Inflammatory macrophage (primary cell): Measurements from ENCODE around the gene HCN4.

Experiments used
- DNase-seq, 2 donors: peaks; one replicate each; pipeline ENCODE4 v3.0.0-alpha.2; 2020 to 2022
- total RNA-seq, 18 experiments: gene quantifications; one replicate each; lab custom pipeline; 2026; ENCODE audit warnings: mixed read lengths in 6 of 18, inconsistent platforms in 2 of 18; lab: John Stamatoyannopoulos, UW

HCN4 gene
- total RNA-seq = 0 to 0.09 (median 0) reads per million in 18 experiments

DNA sequence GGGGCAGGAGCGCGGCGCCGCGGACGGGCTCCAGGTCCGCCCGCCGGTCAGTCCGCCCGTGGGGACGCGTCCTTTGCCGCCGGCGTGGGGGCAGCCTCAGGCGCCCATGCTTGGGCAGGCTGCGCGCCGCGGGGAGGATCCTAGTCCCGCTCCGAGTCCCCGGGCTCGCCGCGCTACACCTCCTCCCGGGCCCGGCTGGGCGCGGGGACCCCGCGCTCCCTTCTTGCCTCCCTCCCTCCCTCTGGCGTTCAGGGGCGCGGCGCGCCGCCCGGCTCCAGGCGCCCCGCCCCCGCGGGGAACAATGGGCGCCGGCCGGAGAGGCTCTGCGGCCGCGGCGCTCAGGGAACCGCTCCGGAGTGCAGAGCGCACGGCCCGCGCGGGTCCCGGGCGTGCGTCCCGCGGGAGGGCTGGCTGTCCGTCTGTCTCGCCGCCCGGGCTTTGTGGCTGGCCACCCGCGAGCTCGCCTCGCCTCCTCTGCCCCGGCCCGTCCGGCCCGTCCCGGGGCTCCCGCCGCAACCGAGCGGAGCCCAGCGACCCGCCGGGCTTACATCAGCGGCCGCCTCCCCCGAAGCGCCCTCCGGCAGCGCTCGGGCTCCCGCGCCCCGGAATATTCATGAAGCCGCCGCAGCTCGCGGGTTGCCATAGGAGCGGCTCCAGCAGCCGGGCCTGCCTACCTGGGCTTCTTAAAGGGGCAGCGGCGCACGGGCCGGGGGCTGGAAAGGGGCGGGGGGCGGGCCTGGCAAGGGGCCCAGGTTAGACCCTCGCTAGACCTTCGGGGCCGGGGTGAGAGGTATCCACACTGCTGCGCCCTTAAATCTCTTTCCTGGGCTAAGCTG is at the start of gene HCN4:
TSS of gene HCN4 (minus strand) at position 658 of the 836 bp plus-strand sequence. CDS start 688 bp downstream, outside the sequence.
- no peak for DNase-seq

DNA sequence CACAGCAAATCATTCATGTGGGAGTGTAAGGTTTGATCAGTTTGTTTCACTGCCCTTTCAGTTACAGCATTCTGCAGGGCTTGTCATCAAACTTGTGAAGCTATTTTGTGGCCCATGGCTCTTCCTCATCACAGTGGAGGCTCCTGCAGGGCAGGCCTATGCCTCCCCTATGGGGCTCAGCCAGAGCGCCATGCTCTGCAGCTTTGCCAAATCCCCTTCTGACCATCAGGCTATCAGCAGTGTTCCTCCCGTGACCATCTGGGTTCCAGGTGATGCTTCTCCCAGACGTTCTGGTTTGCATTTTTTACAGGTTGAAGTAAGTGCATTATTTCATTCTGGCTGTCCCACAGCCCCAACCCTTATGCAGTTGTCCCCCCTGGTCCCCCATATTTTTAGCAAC is 46.1 kb upstream of the HCN4 start:
- no peak for DNase-seq

DNA sequence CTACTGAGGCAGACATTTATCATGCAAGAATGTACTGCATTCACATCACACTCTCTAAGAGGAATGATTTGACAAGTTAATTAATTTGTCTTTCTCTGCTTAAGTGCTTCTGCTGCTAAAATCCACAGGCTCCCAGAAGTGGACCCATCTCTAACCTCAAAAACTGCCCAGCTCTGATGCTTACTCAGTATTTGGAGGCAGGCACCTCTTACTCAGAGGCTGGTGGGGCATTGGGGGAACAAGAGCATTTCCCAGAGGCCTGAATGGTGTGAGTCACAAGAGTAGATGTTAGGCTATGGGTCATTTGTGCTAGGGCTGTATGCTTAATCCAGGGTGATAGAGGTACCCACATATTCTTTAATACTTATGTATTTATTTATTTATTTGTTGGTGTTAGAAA is 34.4 kb upstream of the HCN4 start:
- no peak for DNase-seq

DNA sequence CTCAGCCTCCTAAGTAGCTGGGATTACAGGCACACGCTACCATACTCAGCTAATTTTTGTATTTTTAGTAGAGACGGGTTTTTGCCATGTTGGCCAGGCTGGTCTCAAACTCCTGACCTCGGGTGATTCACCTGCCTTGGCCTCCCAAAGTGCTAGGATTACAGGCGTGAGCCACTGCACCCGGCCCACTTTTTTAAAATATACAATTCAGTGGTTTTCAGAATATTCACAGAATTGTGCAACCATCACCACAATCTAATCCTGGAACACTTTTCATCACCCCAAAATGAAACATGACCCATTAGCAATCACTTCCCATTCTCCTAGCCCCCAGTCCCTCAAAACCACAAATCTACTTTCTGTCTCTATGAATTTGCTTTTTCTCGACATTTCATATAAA is 31.5 kb upstream of the HCN4 start:
- DNase-seq = peak; percentile 29

DNA sequence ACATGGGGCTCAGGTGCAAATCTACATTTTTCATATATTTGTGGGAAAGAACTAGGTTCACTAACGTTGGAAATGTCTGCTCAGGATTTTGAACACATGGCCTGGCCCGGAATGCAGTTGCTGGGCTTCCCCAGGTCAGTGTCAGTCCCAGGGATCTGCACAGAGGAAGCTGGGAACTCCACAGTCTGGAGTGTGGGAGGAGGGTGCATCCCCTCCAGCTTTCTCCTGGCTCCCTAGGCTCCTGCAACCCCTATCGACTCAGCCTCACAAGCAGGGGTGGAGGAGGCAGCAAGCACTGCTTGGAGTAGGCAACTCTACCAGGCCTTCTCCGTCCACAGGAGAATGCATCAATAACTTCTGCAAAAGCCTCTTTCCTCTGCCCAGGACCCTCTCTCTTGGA is 30.1 kb upstream of the HCN4 start:
- peak in 1 of 2 donors; percentile 4 for DNase-seq

DNA sequence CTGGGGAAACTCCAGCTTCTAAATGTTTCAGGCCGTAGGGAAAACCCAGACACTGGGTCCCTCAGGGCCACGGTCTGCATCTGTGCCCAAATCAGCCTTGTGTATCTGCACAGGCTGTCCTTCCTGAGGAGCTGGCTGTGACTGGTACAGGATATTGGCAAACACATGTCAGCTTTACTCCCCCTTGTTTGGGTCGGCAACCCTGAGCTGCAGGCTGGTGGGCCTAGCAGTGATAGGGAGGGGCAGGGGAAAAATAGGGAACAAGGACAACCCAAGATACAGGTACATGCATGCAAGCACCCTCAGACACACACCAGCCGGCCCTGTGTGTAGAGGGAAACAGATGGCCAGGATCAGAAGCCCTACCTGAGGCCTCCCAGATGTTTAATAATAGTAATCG is 28.7 kb upstream of the HCN4 start:
- no peak for DNase-seq

DNA sequence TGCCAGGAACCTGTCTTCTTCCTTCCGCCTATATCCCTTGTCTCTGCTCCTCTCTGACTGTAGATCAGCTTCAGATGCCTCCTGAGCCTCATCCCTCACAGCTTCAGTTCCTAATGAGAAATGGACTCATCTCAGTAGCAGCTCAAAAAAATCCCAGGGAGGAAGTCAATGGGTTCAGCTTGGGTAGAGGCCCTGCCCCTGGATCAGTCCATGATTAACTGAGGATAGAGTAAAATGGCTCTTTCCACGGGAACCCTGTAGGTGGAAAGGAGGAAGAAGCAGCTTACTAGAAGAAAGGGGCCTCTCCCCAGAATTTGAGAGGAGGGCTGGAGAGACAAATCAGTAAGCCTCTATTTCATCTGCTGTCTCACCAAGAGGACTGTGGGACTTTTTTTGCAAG is 26.9 kb upstream of the HCN4 start:
- no peak for DNase-seq

DNA sequence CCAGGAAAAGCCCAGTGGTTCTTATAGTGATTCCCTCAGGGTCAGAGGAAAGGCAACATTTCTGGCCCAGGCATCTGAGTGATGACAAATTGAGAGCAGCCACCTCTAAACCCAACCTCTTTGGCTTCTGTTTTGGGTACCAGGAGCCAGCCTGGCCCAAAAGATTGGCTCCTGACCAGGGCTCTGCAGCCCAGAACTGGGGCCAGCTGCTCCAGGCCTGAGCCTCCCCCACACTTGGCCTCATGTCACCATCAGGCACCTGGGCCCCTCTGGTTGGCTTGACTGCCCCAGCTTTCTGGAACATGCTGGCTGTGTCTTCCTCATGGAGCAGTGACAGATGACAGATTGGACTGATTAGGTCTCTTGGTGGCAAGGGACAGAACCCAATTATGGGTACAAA is 26.0 kb upstream of the HCN4 start:
- no peak for DNase-seq

DNA sequence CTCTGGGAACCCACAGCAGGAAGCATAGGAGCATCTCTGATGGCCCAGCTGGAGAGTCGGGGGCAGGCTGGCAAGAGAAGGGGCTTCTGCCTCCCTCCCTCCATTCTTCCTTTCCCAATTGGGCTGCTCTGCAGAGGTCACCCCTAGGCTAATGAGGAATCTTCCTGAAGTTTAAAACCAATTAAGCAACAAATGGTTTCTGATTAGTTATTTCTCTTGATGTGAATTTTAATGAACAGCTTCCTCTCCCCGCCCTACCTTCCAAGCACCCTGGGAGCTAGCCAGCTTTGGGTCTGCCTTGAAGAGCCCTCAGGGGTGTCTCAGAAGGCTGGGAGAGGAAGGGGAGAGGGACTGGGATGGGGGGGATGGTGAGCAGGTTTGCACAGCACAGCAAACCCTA is 24.6 kb upstream of the HCN4 start:
- DNase-seq = no peak

DNA sequence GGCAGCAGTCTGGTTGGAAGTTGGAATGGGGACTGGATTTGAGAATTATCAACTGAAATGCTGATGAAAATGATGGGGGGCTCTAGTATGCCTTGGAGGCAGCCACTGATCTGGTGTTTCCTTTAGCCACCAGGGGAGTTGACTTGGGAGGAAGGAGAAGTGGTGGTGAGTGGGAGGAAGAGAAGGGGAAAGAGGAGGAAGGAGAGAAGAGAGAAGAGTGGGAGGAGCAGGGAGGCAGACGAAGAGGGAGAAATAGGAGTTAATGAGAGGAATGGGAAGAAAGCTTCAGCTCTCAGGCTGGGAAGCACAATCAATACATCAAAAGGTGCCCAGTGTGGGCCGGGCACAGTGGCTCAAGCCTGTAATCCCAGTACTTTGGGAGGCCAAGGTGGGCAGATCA is 23.3 kb upstream of the HCN4 start:
- DNase-seq = no peak

DNA sequence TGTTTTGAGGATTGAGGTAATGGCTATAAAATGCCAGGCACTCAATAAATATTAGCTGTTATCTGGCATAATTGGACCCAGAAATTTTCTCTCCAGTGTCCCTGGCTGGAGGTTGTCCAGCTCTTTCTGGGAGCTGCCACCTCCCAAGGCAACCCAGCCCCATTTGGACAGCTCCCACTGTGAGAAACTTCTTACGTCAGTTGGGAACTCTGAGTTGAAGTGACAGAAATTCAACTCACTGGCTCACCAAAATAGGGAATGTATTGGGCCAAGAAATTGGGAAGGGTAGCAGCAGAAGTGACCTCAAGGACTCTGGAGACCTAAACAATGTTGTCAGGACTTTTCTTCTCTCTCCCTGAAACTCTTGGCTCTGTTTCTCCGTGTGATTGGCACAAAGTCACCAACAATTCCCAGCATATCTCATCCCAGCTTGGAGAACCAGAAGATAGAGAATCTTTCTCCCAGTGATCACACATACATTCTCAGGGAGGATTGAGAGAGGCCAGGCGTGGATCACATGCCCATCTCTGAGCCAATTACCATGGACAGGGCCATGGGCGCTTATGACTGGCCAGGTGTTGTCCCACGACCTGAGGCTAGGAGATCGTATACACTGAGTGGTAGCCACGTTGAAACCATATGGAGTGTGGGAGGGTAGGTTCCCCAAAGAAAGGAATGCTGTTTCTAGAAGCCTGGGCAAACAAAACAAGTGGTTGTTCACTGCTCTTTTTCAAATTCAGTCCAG is 22.5 kb upstream of the HCN4 start:
- DNase-seq = no peak

DNA sequence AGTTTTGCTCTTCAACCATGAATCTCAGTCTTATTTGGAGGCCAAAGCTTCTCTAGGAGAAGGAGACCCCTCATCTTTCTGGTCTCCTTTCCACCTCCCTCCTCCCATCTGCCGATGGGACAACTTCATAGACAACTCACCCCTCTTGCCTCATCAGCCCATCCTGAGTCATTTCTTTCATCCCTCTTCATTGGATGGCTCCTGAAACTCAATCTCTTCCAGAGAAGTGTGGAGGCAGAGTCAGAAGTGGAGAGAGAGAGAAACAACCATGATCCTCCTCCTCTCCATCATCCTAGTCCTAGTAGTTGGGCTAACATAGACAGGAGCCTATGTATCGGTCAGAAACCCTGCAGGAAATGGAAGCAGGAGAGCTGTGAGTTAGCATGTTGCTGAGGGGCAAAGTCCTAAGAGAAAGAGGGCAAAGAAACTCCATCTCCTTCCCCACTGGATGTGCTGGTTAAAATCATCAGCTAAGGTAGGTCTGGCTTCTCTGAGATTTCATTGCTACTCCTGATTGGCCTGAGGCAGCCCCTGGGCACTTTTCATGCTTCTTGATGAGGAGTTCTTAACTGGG is 21.3 kb upstream of the HCN4 start:
- no peak for DNase-seq

DNA sequence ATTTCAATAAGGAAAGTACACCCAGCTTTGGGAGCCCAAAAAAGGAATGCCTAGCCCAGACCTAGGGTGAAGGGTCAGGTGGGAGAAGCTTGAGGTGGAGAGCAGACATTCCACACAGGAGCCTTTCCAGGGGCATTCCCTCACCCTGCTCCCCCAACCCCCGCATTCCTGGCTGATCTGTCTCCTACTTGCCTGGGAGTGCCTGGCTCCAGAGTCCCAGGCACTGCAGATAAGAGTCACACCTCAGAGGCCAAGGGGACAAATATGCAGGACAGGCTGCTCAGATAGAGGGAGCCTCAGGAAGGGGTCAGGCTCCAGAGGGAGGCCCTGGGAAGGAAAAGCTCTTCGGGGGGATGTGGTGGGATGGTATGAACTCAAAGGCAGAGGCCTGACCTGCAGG is 20.8 kb upstream of the HCN4 start:
- DNase-seq = no peak

DNA sequence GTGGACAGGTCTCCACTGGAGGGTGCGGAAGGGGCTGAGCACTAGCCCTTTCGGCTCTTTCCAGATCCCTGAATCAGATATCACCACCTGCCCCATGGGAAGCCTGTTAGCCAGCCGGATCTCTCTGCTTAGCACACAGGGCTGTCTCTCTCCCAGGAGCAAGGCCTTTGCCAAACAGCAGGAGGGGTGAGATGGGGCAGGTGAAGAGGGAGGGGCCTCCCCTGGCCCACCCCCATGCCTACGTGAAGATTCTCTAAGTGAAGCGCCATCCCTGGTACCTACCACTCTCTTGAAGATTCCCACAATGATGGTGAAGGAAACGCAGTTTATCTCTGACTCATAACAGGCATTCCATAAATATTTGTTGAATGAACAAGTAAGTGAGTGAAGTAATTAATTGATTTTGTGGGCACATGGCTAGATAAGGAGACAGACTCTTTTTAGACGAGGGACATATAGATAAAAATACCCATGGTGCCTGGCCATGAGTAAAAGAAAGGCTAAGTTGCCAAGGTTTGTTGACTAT is 19.6 kb upstream of the HCN4 start:
- no peak for DNase-seq

DNA sequence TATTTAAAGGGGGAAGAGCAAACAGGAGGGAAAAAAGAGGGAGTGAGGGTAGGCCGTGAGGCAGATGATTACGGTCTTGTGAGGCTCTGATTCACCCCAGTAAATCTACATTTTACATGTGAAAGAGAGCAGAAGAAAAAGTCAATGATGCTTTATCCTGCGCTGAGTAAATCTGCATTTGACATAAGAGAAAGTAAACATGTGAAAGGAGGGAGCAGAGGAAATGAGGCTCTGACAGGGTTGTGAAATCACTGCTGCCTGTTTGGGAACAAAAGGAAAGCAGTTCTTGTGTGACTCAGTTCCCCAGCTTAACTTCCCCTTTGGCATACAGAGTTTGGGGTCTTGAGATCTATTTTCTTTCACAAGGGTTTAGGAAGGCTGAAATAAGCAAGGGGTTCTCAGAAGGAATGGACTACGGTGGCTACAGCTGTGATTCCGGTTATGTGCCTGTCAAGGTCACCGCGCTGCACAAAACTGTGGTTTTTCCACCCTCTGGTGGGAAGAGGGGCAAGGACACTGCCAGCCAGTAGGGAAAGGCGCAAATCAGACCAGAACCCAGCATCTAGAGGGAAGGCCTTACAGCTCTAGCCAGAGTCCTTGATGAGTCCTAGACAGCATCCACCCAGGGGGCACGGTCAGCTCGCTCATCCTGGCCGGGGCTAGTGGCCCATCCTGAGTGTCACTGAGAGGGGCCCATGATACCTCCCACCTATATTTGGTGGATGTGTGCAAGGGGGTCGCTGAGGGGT is 18.9 kb upstream of the HCN4 start:
- DNase-seq = no peak

DNA sequence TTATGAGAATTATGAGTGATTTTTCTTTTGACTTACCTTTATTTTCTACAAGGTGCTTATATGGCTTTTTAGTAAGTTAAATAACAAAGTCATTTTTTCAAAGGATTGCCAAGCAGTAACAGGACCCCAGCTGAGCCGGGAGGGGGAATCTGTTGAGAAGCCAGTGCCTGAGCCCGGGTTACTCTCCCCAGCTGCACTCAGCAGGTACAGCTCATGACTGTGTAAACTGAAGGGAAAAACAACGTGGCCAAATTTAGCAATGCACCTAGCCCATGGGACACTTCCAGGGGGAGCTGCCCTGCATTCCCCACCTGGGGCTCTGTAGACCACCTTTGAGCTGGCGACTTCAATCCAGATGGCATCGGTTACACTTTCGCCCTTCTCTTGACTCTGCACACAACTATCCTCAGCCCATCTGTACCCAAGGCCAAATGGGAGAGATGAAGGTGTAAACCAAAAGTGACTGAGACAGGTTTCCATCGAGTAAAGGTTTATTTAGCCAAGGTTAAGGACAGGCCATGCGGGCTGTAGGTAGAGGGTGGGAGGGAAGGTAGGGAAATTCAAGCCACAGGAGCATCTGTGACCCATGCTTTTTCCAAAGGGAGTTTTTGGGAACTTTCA is 18.2 kb upstream of the HCN4 start:
- no peak for DNase-seq

DNA sequence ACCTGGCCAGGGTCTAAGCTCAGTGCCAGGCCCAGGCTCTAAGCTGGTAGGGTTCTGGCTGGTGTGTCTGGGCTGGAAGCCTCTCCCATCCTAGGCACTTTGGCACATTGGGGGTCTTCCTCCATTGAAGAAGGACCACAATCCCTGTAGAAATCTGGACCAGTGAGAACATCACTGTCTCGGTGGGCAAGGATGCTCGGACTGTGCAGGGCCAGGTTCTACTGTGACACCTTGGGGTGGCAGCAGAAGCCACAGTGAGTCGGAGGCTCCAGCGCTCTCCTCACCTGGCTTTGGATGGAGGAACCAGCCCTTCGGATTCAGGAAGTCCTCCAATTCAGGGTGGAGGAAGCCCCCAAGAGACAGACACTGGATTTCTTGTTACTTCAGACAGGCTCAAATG is 17.5 kb upstream of the HCN4 start:
- DNase-seq = no peak

DNA sequence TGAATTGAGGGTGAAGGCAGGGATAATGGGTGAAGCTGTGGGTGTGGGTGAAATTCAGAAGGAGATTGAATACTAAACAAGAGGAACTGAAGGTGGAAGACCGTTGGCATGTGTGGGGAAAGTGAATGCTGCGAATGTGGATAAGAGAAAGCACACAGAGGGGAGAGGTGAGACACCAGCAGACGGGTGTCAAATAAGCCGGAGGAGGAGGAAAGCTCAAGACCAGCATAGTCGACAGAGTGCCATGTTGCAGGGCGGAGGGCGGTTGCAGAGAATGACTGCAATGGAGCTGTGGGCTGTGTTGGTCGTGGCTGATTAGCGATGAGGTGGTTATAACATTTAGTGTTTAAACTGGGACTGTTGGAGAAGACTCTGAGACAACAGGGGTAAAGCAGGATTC is 16.4 kb upstream of the HCN4 start:
- no peak for DNase-seq

DNA sequence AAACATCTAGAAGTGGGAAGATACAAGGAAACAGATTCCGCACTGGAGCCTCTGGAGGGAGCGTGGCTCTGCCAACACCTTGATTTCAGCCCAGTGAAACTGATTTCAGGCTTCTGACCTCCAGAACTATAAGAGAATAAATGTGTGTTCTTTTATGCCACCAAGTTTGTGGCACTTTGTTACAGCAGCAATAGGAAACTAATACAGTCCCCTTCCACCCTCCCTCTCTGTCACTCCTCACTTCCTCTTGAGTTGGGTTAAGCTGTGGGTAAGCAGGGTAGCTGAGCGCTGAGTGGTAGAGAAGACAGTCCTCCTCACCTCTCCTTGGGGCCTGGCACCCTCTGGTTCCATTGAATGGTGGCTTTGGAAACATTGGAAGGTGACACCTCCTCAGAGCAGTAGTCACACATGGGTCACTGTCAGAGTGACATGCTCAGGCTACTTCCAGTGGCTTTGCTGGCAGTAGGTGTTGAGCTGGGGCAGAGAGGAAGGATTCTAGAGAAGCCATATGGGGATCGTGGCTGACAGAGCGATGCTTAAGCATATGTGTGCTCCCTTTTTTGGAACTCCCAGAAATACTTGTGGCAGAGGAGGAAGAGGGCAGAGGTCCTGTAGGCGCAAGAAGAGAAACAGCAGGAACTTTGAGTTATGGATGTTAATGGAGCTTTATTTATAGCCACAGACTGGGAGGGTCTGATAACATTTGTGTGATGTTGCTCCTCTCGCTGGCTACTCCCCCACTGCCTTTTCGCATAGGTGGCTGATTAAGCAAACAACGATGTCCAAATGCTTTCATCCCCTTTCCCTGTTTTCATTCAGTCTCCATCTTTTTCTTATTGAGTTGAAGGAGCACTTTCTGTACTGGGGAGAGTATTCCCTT is 14.8 kb upstream of the HCN4 start:
- no peak for DNase-seq

DNA sequence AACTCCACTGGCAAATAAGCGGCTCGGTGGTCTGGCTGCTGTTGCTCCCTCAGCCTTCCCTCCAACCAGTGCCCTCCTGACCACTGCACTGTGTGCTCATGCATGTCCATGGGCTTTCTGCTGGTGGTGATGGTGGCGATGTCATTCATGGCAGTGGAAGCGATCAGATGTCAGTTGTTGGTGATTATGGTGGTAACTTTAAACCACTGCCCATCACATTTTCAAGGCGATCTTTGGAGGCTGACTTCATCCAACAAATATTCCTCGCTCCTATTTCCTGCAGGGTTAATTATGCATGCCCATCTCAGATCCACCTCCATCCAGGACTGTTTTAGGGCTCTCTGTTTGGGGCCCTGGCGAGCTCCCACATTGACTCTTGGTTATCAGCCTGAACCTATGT is 13.4 kb upstream of the HCN4 start:
- DNase-seq = no peak

DNA sequence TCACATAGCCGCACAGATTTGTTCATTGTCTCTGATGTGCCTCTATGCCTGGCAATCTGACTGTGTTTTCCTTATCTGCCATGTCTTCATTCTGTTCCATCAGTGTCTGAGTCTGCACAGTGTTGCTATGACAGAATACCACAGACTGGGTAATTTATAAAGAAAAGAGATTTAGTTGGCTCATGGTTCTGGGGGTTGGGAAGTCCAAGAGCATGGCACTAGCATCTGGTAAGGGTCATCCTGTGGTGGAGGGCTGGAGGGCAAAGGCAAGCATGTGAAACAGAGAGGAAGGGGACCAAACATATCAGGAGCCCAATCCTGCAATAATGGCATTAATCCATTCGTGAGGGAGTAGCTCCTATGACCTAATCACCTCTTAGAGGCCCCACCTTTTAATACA is 11.9 kb upstream of the HCN4 start:
- DNase-seq = no peak
